Uterus (tissue), 2 donors: ENCODE results near the gene URB2.

ENCODE experiments used
- CTCF ChIP-seq, 4 experiments: fragments of 200-600 bp in 2 of 4; fragments of 450-650 bp in 2 of 4; sonication (generic) in 2 of 4; IDR thresholded peaks; one replicate each; pipeline ENCODE4 v1.5.1; 2016 to 2019; ENCODE audit warnings: antibody characterized with exemption in 4 of 4, mild to moderate bottlenecking in 2 of 4, moderate library complexity in 1 of 4
- POLR2A ChIP-seq, 2 donors: fragments of 450-650 bp; IDR thresholded peaks; one replicate each; pipeline ENCODE4 v1.6.1; 2016; ENCODE audit warnings: antibody characterized with exemption in 2 of 2, mild to moderate bottlenecking in 1 of 2, moderate library complexity in 1 of 2

- no peak for TF ChIP-seq POLR2A (IDR thresholded peaks at IDR 0.05)
- TF ChIP-seq CTCF (IDR thresholded peaks at IDR 0.05) = no peak
Measured at GRCh38 chr1:229603371-229604005, 22.6 kb upstream of the URB2 start.
